Naive thymus-derived CD4-positive, alpha-beta T cell (primary cell): ENCODE measurements around the gene DRC7. TPM values are rescaled to one million over a fixed set of nuclear protein-coding genes. Genes with fewer than 3 reads are reported as not detected.
"Not testable (repeated sequence)": the region's sequence is repeated elsewhere in the genome, so short reads cannot be mapped to it uniquely, and the experiment has no call there.

Source experiments
- ATAC-seq: fragments of 150-1000 bp; cut with Tn5 transposase; 2 replicates; pipeline ENCODE4 v1.10.0; 2021; ENCODE audit warnings: mild to moderate bottlenecking, moderate library complexity
- CTCF ChIA-PET: fragments of 350-600 bp; sonication (Branson Sonifier 250); formaldehyde crosslinking; loops from one replicate; lab custom pipeline; 2021; ENCODE audit warnings: antibody characterized with exemption; lab: Charles Lee
- POLR2A ChIA-PET: fragments of 350-600 bp; sonication (Branson Sonifier 250); formaldehyde crosslinking; loops from one replicate; lab custom pipeline; 2021; ENCODE audit warnings: antibody characterized with exemption, inconsistent platforms; lab: Charles Lee
- DNase-seq, 9 donors: peaks; one replicate each; pipeline versions ENCODE4 v3.0.0 to v3.0.0-alpha.2; 2020 to 2022; ENCODE audit warnings: mixed read lengths in 1 of 9
- H3K27ac ChIP-seq: one replicate; pipeline ENCODE4 v1.7.0; 2013; ENCODE audit warnings: mild to moderate bottlenecking, low read depth, low read length, moderate library complexity
- H3K27me3 ChIP-seq, 2 donors: one replicate each; pipeline ENCODE4 v1.7.0; 2013; ENCODE audit warnings: low read length in 2 of 2, mild to moderate bottlenecking in 2 of 2, moderate library complexity in 2 of 2; ENCODE audit not compliant: control insufficient read depth in 2 of 2, insufficient read depth in 2 of 2
- H3K36me3 ChIP-seq, 3 experiments: 1 replicate in 2 of 3; 2 replicates in 1 of 3; pipeline ENCODE4 v1.7.0; 2013; ENCODE audit warnings: low read length in 3 of 3, mild to moderate bottlenecking in 3 of 3, moderate library complexity in 1 of 3; ENCODE audit not compliant: insufficient read depth in 3 of 3, control insufficient read depth in 2 of 3
- H3K4me1 ChIP-seq, 2 donors: one replicate each; pipeline ENCODE4 v1.7.0; 2013; ENCODE audit warnings: low read length in 2 of 2, mild to moderate bottlenecking in 2 of 2, moderate library complexity in 1 of 2; ENCODE audit not compliant: control insufficient read depth in 2 of 2, insufficient read depth in 2 of 2
- H3K4me3 ChIP-seq: 2 replicates; pipeline ENCODE4 v1.7.0; 2013; ENCODE audit warnings: mild to moderate bottlenecking, low read length
- H3K9me3 ChIP-seq, 3 experiments: 1 replicate in 2 of 3; 2 replicates in 1 of 3; pipeline ENCODE4 v1.7.0; 2013; ENCODE audit warnings: low read length in 3 of 3; ENCODE audit not compliant: control insufficient read depth in 2 of 3
- H3K27ac Mint-ChIP-seq, 9 donors: one replicate each; pipeline ENCODE4 v1.8.0; 2020 to 2022; ENCODE audit warnings: mixed read lengths in 9 of 9, mild to moderate bottlenecking in 8 of 9, moderate library complexity in 5 of 9, inconsistent platforms in 2 of 9
- H3K27me3 Mint-ChIP-seq, 5 donors: one replicate each; pipeline ENCODE4 v1.8.0; 2021 to 2022; ENCODE audit warnings: mixed read lengths in 5 of 5, mild to moderate bottlenecking in 1 of 5
- H3K36me3 Mint-ChIP-seq, 5 donors: one replicate each; pipeline ENCODE4 v1.8.0; 2020 to 2022; ENCODE audit warnings: mixed read lengths in 5 of 5, mild to moderate bottlenecking in 3 of 5, inconsistent platforms in 1 of 5
- H3K4me1 Mint-ChIP-seq, 7 donors: one replicate each; pipeline ENCODE4 v1.8.0; 2020 to 2022; ENCODE audit warnings: mixed read lengths in 7 of 7, mild to moderate bottlenecking in 3 of 7, inconsistent platforms in 1 of 7
- H3K4me3 Mint-ChIP-seq, 10 donors: one replicate each; pipeline ENCODE4 v1.8.0; 2020 to 2022; ENCODE audit warnings: mild to moderate bottlenecking in 10 of 10, mixed read lengths in 10 of 10, moderate library complexity in 6 of 10, inconsistent platforms in 2 of 10
- H3K9me3 Mint-ChIP-seq, 11 donors: one replicate each; pipeline ENCODE4 v1.8.0; 2020 to 2022; ENCODE audit warnings: mixed read lengths in 11 of 11, mild to moderate bottlenecking in 4 of 11, inconsistent platforms in 1 of 11, moderate library complexity in 1 of 11
- intact Hi-C, 2 donors: fragments of 100-400 bp; cut with micrococcal nuclease; formaldehyde crosslinking; loops; one replicate each; pipeline ENCODE4 v1.15.1; 2023
- polyA plus RNA-seq, 2 donors: library from polyadenylated mRNA; unstranded; fragments of 300-500 nt; fragmentation: Illumina TruSeq; gene quantifications; one replicate each; pipeline ENCODE4 v1.2.3, GENCODE V29; 2021
- total RNA-seq, 6 experiments: library from RNA in 5 of 6; stranded (reverse) in 5 of 6; gene quantifications; 1 replicate in 5 of 6; 2 replicates in 1 of 6; pipeline ENCODE4 v1.2.3 and lab custom pipeline; 2021 to 2026

The DRC7 gene
- total and polyA plus RNA-seq, 7 experiments from 2014 or later: not detected

DNA sequence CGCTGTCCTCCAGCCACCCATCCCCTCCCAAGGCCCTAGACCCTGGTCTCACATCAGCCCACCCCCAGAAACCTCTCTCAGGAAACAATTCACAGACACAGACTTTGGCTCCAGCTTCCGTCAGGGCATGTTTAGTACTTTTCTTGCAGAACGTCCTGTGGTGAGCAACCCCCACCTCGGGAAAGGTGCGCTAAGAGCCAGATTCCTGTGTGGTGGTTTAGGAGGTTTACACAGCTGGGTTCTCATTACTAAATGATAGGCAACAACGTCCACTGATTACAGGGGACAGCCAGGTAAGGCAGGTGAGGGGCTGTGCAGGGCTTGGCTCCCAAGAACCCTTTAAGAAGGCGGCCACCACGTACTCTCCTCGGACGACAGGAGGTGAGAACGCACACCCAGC is 78.4 kb downstream of the DRC7 start:
- H3K4me1 Mint-ChIP-seq: no peaks in the 10 kb centered on the region

GRCh38 chr16:57773655-57774295 is 79.2 kb downstream of the DRC7 start:
- Mint-ChIP-seq H3K27ac (no peak overlapping the region), H3K9me3 (no peaks in the 10 kb centered on the region), H3K27me3 (peaks cover 0 to 3% (median 0%) of the 10 kb centered on the region in 5 donors), H3K36me3 (no peaks in the 10 kb centered on the region), H3K4me1 (no peaks in the 10 kb centered on the region), H3K4me3 (no peak overlapping the region)
- H3K4me1 ChIP-seq: no peaks in the 10 kb centered on the region
- ATAC-seq (no peak), DNase-seq (no peak)
- intact Hi-C loops: no loop called here
- H3K27ac ChIP-seq: no peak overlapping the region
- no peaks in the 10 kb centered on the region for H3K9me3 ChIP-seq
- H3K36me3 ChIP-seq: no peaks in the 10 kb centered on the region
- H3K27me3 ChIP-seq: no peaks in the 10 kb centered on the region
- no peak overlapping the region for H3K4me3 ChIP-seq
- ChIA-PET CTCF (interaction anchor here (0.6 kb wide), 1 partner anchor 194 kb away, joined by 3 read pairs; no protein-coding TSS in a partner anchor), POLR2A (no interaction called here)

More for the DNA sequence above, 78.4 kb downstream of the DRC7 start:
- ATAC-seq (no peak), DNase-seq (no peak)
- Histone ChIP-seq H3K36me3 (no peaks in the 10 kb centered on the region), H3K4me3 (no peak overlapping the region), H3K9me3 (no peaks in the 10 kb centered on the region), H3K27ac (no peak overlapping the region), H3K4me1 (no peaks in the 10 kb centered on the region), H3K27me3 (no peaks in the 10 kb centered on the region)
- no peak overlapping the region for H3K27ac Mint-ChIP-seq
- no peaks in the 10 kb centered on the region for H3K36me3 Mint-ChIP-seq
- CTCF ChIA-PET: no interaction called here
- intact Hi-C loops: no loop called here
- H3K27me3 Mint-ChIP-seq: peaks cover 0 to 3% (median 0%) of the 10 kb centered on the region in 5 donors
- no peaks in the 10 kb centered on the region for H3K9me3 Mint-ChIP-seq
- no peak overlapping the region for H3K4me3 Mint-ChIP-seq
- POLR2A ChIA-PET: no interaction called here

DNA sequence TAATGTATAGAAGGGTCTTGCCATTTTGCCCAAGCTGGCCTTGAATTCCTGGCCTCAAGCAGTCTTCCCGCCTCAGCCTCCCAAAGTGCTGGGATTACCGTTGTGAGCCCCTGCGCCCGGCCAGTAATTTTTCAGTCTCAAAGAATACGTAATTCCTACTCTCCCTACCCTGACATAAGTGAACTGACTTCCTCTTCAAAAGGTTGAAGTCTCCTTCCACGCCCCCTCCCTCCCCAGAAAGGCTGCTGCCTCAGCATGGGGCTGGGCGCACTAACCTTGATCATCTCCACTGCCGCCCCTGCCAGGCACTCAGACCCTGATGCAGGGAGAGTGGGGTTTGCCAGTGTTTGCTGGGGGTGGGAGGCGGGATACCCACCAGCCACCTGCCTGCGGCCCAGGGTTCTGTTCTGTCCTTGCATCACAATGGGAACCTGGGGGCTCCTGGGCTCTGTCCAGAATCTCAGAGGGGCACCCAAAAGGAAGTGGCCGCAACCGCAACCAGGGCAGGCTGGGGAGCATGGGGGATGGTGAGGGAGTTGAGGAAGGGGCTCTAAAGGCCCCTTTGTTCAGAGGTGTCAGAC is 80.2 kb downstream of the DRC7 start:
- H3K27me3 Mint-ChIP-seq: peaks cover 0 to 3% (median 0%) of the 10 kb centered on the region in 5 donors
- Histone ChIP-seq H3K27me3 (no peaks in the 10 kb centered on the region), H3K4me3 (no peak overlapping the region), H3K36me3 (no peaks in the 10 kb centered on the region), H3K27ac (no peak overlapping the region), H3K4me1 (no peaks in the 10 kb centered on the region), H3K9me3 (no peaks in the 10 kb centered on the region)
- no peaks in the 10 kb centered on the region for H3K4me1 Mint-ChIP-seq
- no peaks in the 10 kb centered on the region for H3K36me3 Mint-ChIP-seq
- no peak for DNase-seq
- ChIA-PET POLR2A (no interaction called here), CTCF (no interaction called here)
- H3K27ac Mint-ChIP-seq: no peak overlapping the region
- H3K4me3 Mint-ChIP-seq: no peak overlapping the region
- ATAC-seq: no peak
- no peaks in the 10 kb centered on the region for H3K9me3 Mint-ChIP-seq
- intact Hi-C loops: no loop called here

DNA sequence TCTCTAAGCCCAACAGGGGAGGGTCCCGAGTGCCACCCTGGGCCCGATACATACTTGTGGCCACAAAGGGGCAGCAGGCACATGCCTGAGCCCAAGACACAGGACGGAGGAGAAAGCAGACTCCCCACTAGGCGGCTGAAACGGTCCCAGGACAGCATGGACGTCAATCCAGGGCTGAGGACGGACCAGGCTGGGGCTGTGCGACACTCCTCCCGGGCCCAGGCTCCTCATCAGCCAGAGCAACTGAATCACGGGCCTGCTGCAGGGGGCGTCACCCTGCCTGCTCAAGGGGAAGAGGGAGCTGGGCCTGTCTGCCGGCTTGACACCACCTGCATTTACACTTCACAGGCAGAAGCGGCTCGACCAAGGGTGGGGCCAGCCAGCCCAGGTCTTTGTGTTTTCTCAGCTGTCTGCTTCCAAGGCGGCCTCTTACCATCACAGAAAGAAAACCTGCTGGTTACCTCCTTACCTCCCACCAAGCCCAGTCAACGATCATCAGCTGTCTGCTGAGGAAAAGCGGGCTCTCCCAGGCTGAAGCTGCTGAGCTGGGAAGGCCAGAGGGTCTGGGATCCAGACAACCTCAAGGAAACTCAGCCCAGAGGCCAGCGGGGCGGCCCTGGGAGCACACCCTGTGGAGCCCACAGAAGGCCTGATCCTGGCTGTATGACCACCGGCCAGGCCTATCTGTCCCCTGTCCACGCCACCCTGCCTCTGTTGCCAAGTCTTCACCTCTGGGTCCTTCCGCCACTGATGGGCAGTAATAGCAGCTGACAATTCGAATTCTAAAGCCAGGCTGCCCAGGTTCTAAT is 81.3 kb downstream of the DRC7 start:
- no peak for ATAC-seq
- Mint-ChIP-seq H3K27ac (peak overlapping the region in 1 of 9 donors; percentile 74), H3K4me1 (no peaks in the 10 kb centered on the region), H3K36me3 (no peaks in the 10 kb centered on the region), H3K9me3 (no peaks in the 10 kb centered on the region), H3K4me3 (no peak overlapping the region), H3K27me3 (peaks cover 0 to 3% (median 0%) of the 10 kb centered on the region in 5 donors)
- no peak overlapping the region for H3K27ac ChIP-seq
- no peaks in the 10 kb centered on the region for H3K36me3 ChIP-seq
- CTCF ChIA-PET: interaction anchor here (0.8 kb wide), 1 partner anchor 9 kb away, joined by 3 read pairs; no protein-coding TSS in a partner anchor
- intact Hi-C loops: no loop called here
- H3K27me3 ChIP-seq: no peaks in the 10 kb centered on the region
- H3K9me3 ChIP-seq: no peaks in the 10 kb centered on the region
- POLR2A ChIA-PET: no interaction called here
- DNase-seq: no peak
- H3K4me1 ChIP-seq: no peaks in the 10 kb centered on the region
- no peak overlapping the region for H3K4me3 ChIP-seq

DNA sequence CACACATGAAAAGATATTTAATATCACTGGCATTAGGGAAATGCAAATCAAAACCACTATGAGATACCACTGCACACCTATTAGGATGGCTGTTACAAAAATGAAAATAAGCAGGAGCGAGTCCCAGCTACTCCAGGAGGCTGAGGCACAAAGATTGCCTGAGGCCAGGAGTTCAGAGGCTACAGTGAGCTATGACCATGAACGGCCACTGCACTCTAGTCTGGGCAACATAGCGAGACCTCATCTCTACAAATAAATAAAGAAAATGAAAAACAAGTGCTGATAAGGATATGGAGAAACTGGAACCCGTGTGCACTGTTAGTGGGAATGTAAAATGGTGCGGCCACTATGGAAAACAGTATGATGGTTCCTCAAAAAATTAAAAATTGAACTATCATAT is 84.1 kb downstream of the DRC7 start:
- DNase-seq (no peak), ATAC-seq (no peak)
- intact Hi-C loops: no loop called here
- Histone ChIP-seq H3K4me3 (no peak overlapping the region), H3K4me1 (no peaks in the 10 kb centered on the region), H3K36me3 (no peaks in the 10 kb centered on the region), H3K9me3 (no peaks in the 10 kb centered on the region), H3K27ac (no peak overlapping the region), H3K27me3 (no peaks in the 10 kb centered on the region)
- H3K9me3 Mint-ChIP-seq: no peaks in the 10 kb centered on the region
- no peaks in the 10 kb centered on the region for H3K36me3 Mint-ChIP-seq
- H3K4me3 Mint-ChIP-seq: no peak overlapping the region
- H3K27ac Mint-ChIP-seq: no peak overlapping the region
- ChIA-PET CTCF (no interaction called here), POLR2A (no interaction called here)
- H3K27me3 Mint-ChIP-seq: peaks cover 0 to 3% (median 0%) of the 10 kb centered on the region in 5 donors
- H3K4me1 Mint-ChIP-seq: no peaks in the 10 kb centered on the region

GRCh38 chr16:57779836-57780235 is 85.2 kb downstream of the DRC7 start:
- intact Hi-C loops, H3K4me3 Mint-ChIP-seq: not testable (repeated sequence)

More at GRCh38 chr16:57779836-57780235, 85.2 kb downstream of the DRC7 start:
- ATAC-seq, H3K9me3 Mint-ChIP-seq, H3K36me3 ChIP-seq, H3K27ac ChIP-seq, DNase-seq, H3K27ac Mint-ChIP-seq, POLR2A ChIA-PET, CTCF ChIA-PET, H3K27me3 Mint-ChIP-seq, H3K4me1 ChIP-seq, H3K9me3 ChIP-seq, H3K4me1 Mint-ChIP-seq, H3K36me3 Mint-ChIP-seq, H3K4me3 ChIP-seq, H3K27me3 ChIP-seq: not testable (repeated sequence)
